SU-DHL-6 (cell line): ENCODE data around the gene RUNX1.

ENCODE experiments used
- EZH2phosphoT487 ChIP-seq: fragments of 200-600 bp; sonication (generic), shearing (Covaris generic); conservative IDR thresholded peaks from 2 replicates; pipeline ENCODE4 v1.6.1; 2018; ENCODE audit warnings: mild to moderate bottlenecking, antibody characterized with exemption, low read length, moderate library complexity, mixed read lengths
- TF ChIP-seq, protein P1 (sequence below): fragments of 200-600 bp; sonication (generic); IDR thresholded peaks from one replicate; pipeline ENCODE4 v1.5.1; 2017; ENCODE audit warnings: antibody characterized with exemption, mild to moderate bottlenecking, low read length, moderate library complexity; ENCODE audit not compliant: insufficient read depth, poor library complexity, severe bottlenecking

GRCh38 chr21:34840693-34841092, 208.4 kb downstream of the RUNX1 start:
- TF ChIP-seq, protein P1, sequence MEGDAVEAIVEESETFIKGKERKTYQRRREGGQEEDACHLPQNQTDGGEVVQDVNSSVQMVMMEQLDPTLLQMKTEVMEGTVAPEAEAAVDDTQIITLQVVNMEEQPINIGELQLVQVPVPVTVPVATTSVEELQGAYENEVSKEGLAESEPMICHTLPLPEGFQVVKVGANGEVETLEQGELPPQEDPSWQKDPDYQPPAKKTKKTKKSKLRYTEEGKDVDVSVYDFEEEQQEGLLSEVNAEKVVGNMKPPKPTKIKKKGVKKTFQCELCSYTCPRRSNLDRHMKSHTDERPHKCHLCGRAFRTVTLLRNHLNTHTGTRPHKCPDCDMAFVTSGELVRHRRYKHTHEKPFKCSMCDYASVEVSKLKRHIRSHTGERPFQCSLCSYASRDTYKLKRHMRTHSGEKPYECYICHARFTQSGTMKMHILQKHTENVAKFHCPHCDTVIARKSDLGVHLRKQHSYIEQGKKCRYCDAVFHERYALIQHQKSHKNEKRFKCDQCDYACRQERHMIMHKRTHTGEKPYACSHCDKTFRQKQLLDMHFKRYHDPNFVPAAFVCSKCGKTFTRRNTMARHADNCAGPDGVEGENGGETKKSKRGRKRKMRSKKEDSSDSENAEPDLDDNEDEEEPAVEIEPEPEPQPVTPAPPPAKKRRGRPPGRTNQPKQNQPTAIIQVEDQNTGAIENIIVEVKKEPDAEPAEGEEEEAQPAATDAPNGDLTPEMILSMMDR: no peak
- TF ChIP-seq EZH2phosphoT487: no peak
